ENCODE results near the gene ANXA10. TPM values are rescaled to one million over a fixed set of nuclear protein-coding genes. Genes with fewer than 3 reads are reported as not detected.

ANXA10 gene
- total and polyA plus RNA-seq, 12 donors: not detected

GRCh38 chr4:168071304-168071703 lies 21.0 kb upstream of the ANXA10 start:
- no peaks in the 10 kb centered on the region for H3K4me1 ChIP-seq
- no peaks in the 10 kb centered on the region for H3K36me3 ChIP-seq
- intact Hi-C loops (cut with DNase I): no loop called here
- TF ChIP-seq CTCF (IDR thresholded peaks at IDR 0.05): no peak
- DNase-seq: no peak
- 71 to 77% methylated on average over 2 of the region's 2 CpGs for WGBS, 2 donors
- H3K4me3 ChIP-seq: no peak overlapping the region
- no peak for ATAC-seq
- peaks cover 0 to 21% (median 0%) of the 10 kb centered on the region in 11 donors for H3K9me3 ChIP-seq
- no peaks in the 10 kb centered on the region for H3K27me3 ChIP-seq
- no peak overlapping the region for H3K27ac ChIP-seq

GRCh38 chr4:168074861-168075260 lies 17.5 kb upstream of the ANXA10 start:
- TF ChIP-seq CTCF (IDR thresholded peaks at IDR 0.05): no peak
- no peaks in the 10 kb centered on the region for H3K4me1 ChIP-seq
- no peak overlapping the region for H3K27ac ChIP-seq
- peaks cover 0 to 5% (median 0%) of the 10 kb centered on the region in 11 donors for H3K9me3 ChIP-seq
- DNase-seq (no peak), ATAC-seq (no peak)
- no peak overlapping the region for H3K4me3 ChIP-seq
- H3K36me3 ChIP-seq: no peaks in the 10 kb centered on the region
- no peaks in the 10 kb centered on the region for H3K27me3 ChIP-seq
- intact Hi-C loops (cut with DNase I): loop anchor here in 2 of 10 donors (5.0 kb wide), 2 partner anchors 1053 to 1908 kb away; no protein-coding TSS in a partner anchor
- 87 to 95% methylated on average over 4 of the region's 4 CpGs for WGBS, 2 donors

- Histone ChIP-seq H3K27ac (no peak overlapping the region), H3K36me3 (no peaks in the 10 kb centered on the region), H3K27me3 (no peaks in the 10 kb centered on the region), H3K4me3 (no peak overlapping the region), H3K9me3 (no peaks in the 10 kb centered on the region), H3K4me1 (no peaks in the 10 kb centered on the region)
- ATAC-seq (peak in 1 of 8 donors; percentile 58), DNase-seq (peak in 1 of 2 donors; percentile 36)
- peak; percentile 38 to 83 (median 74) for TF ChIP-seq CTCF (IDR thresholded peaks at IDR 0.05)
- intact Hi-C loops (cut with DNase I): loop anchor here in 2 of 10 donors (5.0 kb wide), 2 partner anchors 1055 to 1910 kb away; no protein-coding TSS in a partner anchor
- 23 to 24% methylated on average over 2 of the region's 2 CpGs for WGBS, 2 donors
These were observed 15.2 kb upstream of the ANXA10 start for GRCh38 chr4:168076989-168077725.

GRCh38 chr4:168077726-168078239 lies 14.6 kb upstream of the ANXA10 start:
- H3K4me1 ChIP-seq: no peaks in the 10 kb centered on the region
- ATAC-seq (no peak), DNase-seq (no peak)
- no peak overlapping the region for H3K27ac ChIP-seq
- no peaks in the 10 kb centered on the region for H3K9me3 ChIP-seq
- intact Hi-C loops (cut with DNase I): loop anchor here in 2 of 10 donors (5.0 kb wide), 2 partner anchors 1055 to 1910 kb away; no protein-coding TSS in a partner anchor
- WGBS, 2 donors: 77 to 80% methylated on average over 5 of the region's 5 CpGs
- TF ChIP-seq CTCF (IDR thresholded peaks at IDR 0.05): no peak
- no peaks in the 10 kb centered on the region for H3K27me3 ChIP-seq
- H3K4me3 ChIP-seq: no peak overlapping the region
- no peaks in the 10 kb centered on the region for H3K36me3 ChIP-seq
